Smooth muscle cell (in vitro differentiated cells): ENCODE data around the gene NTM. TPM values are rescaled to one million over a fixed set of nuclear protein-coding genes. Genes with fewer than 3 reads are reported as not detected.

Experiments
- DNase-seq: peaks from one replicate; lab custom pipeline; 2025; ENCODE audit not compliant: unreplicated experiment; lab: John Stamatoyannopoulos, UW
- H2AFZ ChIP-seq: fragments of 200-600 bp; sonication (generic); 2 replicates; pipeline ENCODE4 v1.6.0; 2016; ENCODE audit warnings: antibody characterized with exemption, low read depth, mild to moderate bottlenecking
- H3F3A ChIP-seq: fragments of 200-600 bp; sonication (generic); 2 replicates; pipeline ENCODE4 v1.6.0; 2017; ENCODE audit warnings: antibody characterized with exemption, low read depth
- H3K27ac ChIP-seq: fragments of 200-600 bp; sonication (generic); 2 replicates; pipeline ENCODE4 v1.5.1; 2016; ENCODE audit warnings: low read depth, mild to moderate bottlenecking
- H3K27me3 ChIP-seq: fragments of 200-600 bp; sonication (generic); 2 replicates; pipeline ENCODE4 v1.6.1; 2016; ENCODE audit warnings: low read depth, mild to moderate bottlenecking
- H3K36me3 ChIP-seq: fragments of 200-600 bp; sonication (generic); 2 replicates; pipeline ENCODE4 v1.5.1; 2016; ENCODE audit warnings: low read depth
- H3K4me1 ChIP-seq: fragments of 200-600 bp; sonication (generic); 2 replicates; pipeline ENCODE4 v1.5.1; 2016; ENCODE audit warnings: low read depth
- H3K4me2 ChIP-seq: fragments of 200-600 bp; sonication (generic); 2 replicates; pipeline ENCODE4 v1.6.0; 2016; ENCODE audit warnings: mild to moderate bottlenecking
- H3K4me3 ChIP-seq: fragments of 200-600 bp; sonication (generic); 2 replicates; pipeline ENCODE4 v1.5.1; 2016; ENCODE audit warnings: mild to moderate bottlenecking
- H3K79me2 ChIP-seq: fragments of 200-600 bp; sonication (generic); 2 replicates; pipeline ENCODE4 v1.6.0; 2016; ENCODE audit warnings: low read depth, mild to moderate bottlenecking
- H3K9ac ChIP-seq: fragments of 200-600 bp; sonication (generic); 2 replicates; pipeline ENCODE4 v1.6.0; 2016; ENCODE audit warnings: low read depth
- H3K9me3 ChIP-seq: fragments of 200-600 bp; sonication (generic); replicated peaks from 2 replicates; pipeline ENCODE4 v1.5.1; 2016; ENCODE audit warnings: low read depth
- H4K20me1 ChIP-seq: fragments of 200-600 bp; sonication (generic); 2 replicates; pipeline ENCODE4 v1.6.0; 2016; ENCODE audit warnings: low read depth
- WGBS: methylation state at CpG from one replicate; pipeline ENCODE4 v1.1.7; 2016; ENCODE audit warnings: low lambda C conversion rate; 5-methylcytosine and 5-hydroxymethylcytosine counted together
- polyA plus RNA-seq: library from polyadenylated mRNA; unstranded; fragments of >200 nt; fragmentation: Nextera tagmentation; extraction: Ambion mirVana; gene quantifications from 2 replicates; pipeline ENCODE4 v1.2.1, GENCODE V29; 2016
- total RNA-seq: library from RNA; depleted of rRNA; stranded (reverse); fragments of >200 nt; gene quantifications from 2 replicates; pipeline ENCODE4 v1.2.3, GENCODE V29; 2014
- TF ChIP-seq, protein P1 (sequence below): fragments of 200-600 bp; sonication (generic); IDR thresholded peaks from 2 replicates; pipeline ENCODE4 v1.5.1; 2017; ENCODE audit warnings: borderline replicate concordance, mild to moderate bottlenecking, antibody characterized with exemption; ENCODE audit not compliant: insufficient read depth, poor library complexity, severe bottlenecking

NTM gene
- total and polyA plus RNA-seq, 2 experiments from 2014 or later, result 68.9 to 123 TPM

DNA sequence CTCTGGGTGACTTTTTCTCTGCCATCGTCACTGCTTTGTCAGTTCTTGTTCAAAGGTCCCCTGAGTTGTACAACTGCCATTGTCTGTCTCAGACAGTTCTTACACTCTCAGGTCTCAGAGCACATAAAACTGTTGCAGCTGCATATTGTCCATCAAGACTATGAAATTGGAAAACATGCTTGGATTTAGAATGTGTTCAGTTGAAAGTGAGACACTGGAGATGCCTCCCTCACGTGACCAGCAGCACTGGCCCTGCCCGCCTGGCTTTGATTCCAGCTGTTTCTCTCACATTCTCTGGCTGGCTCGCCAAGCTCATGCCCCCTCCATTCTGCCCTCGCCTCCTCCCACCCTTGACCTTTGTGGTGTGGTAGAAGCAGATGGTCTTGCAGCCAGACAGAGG lies 244.2 kb downstream of the NTM start:
- H2AFZ ChIP-seq, result no peak overlapping the region
- peaks cover 4% of the 10 kb centered on the region for H3K4me1 ChIP-seq
- no peaks in the 10 kb centered on the region for H4K20me1 ChIP-seq
- H3K9me3 ChIP-seq, result no peaks in the 10 kb centered on the region
- H3K9ac ChIP-seq, result no peak overlapping the region
- no peak overlapping the region for H3K4me2 ChIP-seq
- no peak overlapping the region for H3K27ac ChIP-seq
- no peak for DNase-seq
- WGBS, result 91% methylated on average over 5 of the region's 5 CpGs
- H3K36me3 ChIP-seq, result no peaks in the 10 kb centered on the region
- H3F3A ChIP-seq, result no peaks in the 10 kb centered on the region
- no peaks in the 10 kb centered on the region for H3K79me2 ChIP-seq
- TF ChIP-seq, protein P1, sequence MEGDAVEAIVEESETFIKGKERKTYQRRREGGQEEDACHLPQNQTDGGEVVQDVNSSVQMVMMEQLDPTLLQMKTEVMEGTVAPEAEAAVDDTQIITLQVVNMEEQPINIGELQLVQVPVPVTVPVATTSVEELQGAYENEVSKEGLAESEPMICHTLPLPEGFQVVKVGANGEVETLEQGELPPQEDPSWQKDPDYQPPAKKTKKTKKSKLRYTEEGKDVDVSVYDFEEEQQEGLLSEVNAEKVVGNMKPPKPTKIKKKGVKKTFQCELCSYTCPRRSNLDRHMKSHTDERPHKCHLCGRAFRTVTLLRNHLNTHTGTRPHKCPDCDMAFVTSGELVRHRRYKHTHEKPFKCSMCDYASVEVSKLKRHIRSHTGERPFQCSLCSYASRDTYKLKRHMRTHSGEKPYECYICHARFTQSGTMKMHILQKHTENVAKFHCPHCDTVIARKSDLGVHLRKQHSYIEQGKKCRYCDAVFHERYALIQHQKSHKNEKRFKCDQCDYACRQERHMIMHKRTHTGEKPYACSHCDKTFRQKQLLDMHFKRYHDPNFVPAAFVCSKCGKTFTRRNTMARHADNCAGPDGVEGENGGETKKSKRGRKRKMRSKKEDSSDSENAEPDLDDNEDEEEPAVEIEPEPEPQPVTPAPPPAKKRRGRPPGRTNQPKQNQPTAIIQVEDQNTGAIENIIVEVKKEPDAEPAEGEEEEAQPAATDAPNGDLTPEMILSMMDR, result no peak
- peaks cover 3% of the 10 kb centered on the region for H3K27me3 ChIP-seq
- no peak overlapping the region for H3K4me3 ChIP-seq

DNA sequence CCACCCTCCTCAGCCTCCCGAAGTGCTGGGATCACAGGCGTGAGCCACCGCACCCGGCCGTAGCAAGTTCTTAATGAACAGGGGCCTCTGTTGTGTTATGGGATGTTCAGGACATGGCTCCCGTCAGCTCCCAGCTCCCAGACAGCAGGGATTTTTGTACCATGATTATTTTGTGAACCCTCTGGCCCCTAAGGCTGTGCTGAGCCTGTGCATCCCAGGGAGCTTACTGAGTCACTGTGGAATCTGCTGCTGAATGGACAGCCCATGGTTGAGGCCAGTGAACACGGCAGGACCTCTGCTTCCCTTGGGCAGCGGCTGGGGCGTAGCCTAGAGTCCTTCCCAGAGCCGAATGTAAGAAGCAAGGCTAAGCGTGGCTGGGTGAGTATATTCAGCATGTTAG lies 245.2 kb downstream of the NTM start:
- Histone ChIP-seq H3K27me3 (no peaks in the 10 kb centered on the region), H3F3A (no peaks in the 10 kb centered on the region), H3K4me2 (no peak overlapping the region), H3K9me3 (no peaks in the 10 kb centered on the region), H3K9ac (no peak overlapping the region), H3K79me2 (no peaks in the 10 kb centered on the region), H3K4me3 (no peak overlapping the region), H3K4me1 (no peaks in the 10 kb centered on the region), H4K20me1 (no peaks in the 10 kb centered on the region), H3K36me3 (no peaks in the 10 kb centered on the region), H3K27ac (no peak overlapping the region), H2AFZ (no peak overlapping the region)
- TF ChIP-seq, protein P1, result no peak
- no peak for DNase-seq
- 73% methylated on average over 11 of the region's 11 CpGs for WGBS

DNA sequence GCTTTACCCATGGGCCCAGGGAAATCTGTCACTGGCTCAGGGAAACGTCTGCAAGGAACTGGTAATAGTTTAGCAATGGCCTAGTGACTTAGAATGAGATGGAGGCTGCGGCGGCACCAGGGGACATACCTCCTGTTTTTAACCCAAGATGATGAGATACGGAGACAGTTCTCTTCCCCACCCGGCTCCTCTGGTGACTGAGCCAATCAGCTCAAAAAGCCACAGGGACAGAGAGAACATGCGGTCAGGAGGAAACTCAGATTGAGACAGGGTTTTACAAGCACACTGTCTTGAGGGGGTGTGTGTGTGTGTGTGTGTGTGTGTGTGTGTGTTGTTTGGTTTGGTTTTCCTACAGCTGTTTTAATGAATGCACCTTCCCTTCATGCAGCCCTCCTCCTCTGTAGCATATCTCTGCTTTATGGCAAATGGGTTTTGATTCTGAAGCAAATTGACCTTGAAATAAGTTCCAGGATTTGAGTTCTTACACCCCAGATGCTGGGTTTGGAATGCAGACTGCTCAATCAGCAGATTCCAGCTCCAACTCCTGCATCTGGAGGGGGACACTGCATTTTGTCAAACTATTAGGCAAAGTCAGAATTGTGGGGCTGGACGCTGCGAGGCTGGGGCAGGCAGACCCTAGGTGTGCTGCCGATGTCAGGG lies 246.2 kb downstream of the NTM start:
- H3K4me2 ChIP-seq, result no peak overlapping the region
- no peaks in the 10 kb centered on the region for H3K79me2 ChIP-seq
- H3K9ac ChIP-seq, result no peak overlapping the region
- no peaks in the 10 kb centered on the region for H3K9me3 ChIP-seq
- H4K20me1 ChIP-seq, result no peaks in the 10 kb centered on the region
- H3K4me1 ChIP-seq, result no peaks in the 10 kb centered on the region
- H2AFZ ChIP-seq, result no peak overlapping the region
- H3F3A ChIP-seq, result no peaks in the 10 kb centered on the region
- no peak overlapping the region for H3K4me3 ChIP-seq
- no peak overlapping the region for H3K27ac ChIP-seq
- DNase-seq, result no peak
- 48% methylated on average over 9 of the region's 9 CpGs for WGBS
- no peaks in the 10 kb centered on the region for H3K27me3 ChIP-seq
- TF ChIP-seq, protein P1, result no peak
- no peaks in the 10 kb centered on the region for H3K36me3 ChIP-seq

DNA sequence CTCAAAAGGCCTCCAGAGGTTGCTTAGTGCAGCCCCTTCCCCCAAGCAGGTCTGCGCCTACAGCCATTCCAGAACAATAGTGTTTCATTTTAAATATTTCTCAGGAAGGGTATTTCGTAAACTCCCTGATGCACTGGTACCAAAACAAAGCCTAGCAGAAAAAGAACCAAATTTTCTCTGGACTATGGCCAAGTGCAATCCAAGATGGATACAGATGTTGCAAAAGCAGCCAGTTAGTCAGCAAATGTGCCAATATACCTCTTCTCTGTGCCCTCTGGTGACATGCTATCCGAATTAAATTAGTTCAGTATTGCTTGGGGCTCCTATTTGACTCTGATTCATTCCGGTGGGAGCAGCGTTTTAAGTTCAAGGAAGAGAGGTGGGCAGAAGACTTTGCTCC lies 247.8 kb downstream of the NTM start:
- Histone ChIP-seq H3K4me1 (no peaks in the 10 kb centered on the region), H3K36me3 (no peaks in the 10 kb centered on the region), H3K27me3 (no peaks in the 10 kb centered on the region), H3K79me2 (no peaks in the 10 kb centered on the region), H3K9ac (no peak overlapping the region), H3K9me3 (no peaks in the 10 kb centered on the region), H3K4me2 (no peak overlapping the region), H3K4me3 (no peak overlapping the region), H2AFZ (no peak overlapping the region), H3F3A (no peaks in the 10 kb centered on the region), H4K20me1 (no peaks in the 10 kb centered on the region), H3K27ac (no peak overlapping the region)
- 90% methylated on average over 5 of the region's 5 CpGs for WGBS
- DNase-seq, result no peak
- TF ChIP-seq, protein P1, result no peak
